ENCODE data around the gene CFAP77.

CFAP77 gene

GRCh38 chr9:132589148-132590036, 179.4 kb downstream of the CFAP77 start:
- Histone ChIP-seq H3K36me3 (ENCODE audit: control insufficient read depth, insufficient read depth, low read length) (peaks cover 4% of the 10 kb centered on the region; the same call in 1 of the 2 replicates), H3K4me3 (replicated peaks; ENCODE audit: low read depth, low read length) (no peak overlapping the region), H3K27me3 (replicated peaks; ENCODE audit: control insufficient read depth, insufficient read depth, low read length) (peaks cover 9% of the 10 kb centered on the region)
- no peak for DNase-seq (ENCODE audit: extremely low read depth, insufficient read length)
- TF ChIP-seq CTCF (IDR thresholded peaks at IDR 0.05; ENCODE audit: insufficient read depth, low read length, poor library complexity, severe bottlenecking): no peak

GRCh38 chr9:132590037-132590317, 180.0 kb downstream of the CFAP77 start:
- H3K27me3 ChIP-seq (replicated peaks; ENCODE audit: control insufficient read depth, insufficient read depth, low read length): peaks cover 9% of the 10 kb centered on the region
- H3K36me3 ChIP-seq (ENCODE audit: control insufficient read depth, insufficient read depth, low read length): peaks cover 7% of the 10 kb centered on the region
- no peak overlapping the region for H3K4me3 ChIP-seq (replicated peaks; ENCODE audit: low read depth, low read length)
- no peak for TF ChIP-seq CTCF (IDR thresholded peaks at IDR 0.05; ENCODE audit: insufficient read depth, low read length, poor library complexity, severe bottlenecking)
- no peak for DNase-seq (ENCODE audit: extremely low read depth, insufficient read length)

- no peak overlapping the region for H3K4me3 ChIP-seq (replicated peaks; ENCODE audit: low read depth, low read length)
- TF ChIP-seq CTCF (IDR thresholded peaks at IDR 0.05; ENCODE audit: insufficient read depth, low read length, poor library complexity, severe bottlenecking): no peak
- H3K27me3 ChIP-seq (replicated peaks; ENCODE audit: control insufficient read depth, insufficient read depth, low read length): peaks cover 5% of the 10 kb centered on the region
- no peak for DNase-seq (ENCODE audit: extremely low read depth, insufficient read length)
- peaks cover 7% of the 10 kb centered on the region for H3K36me3 ChIP-seq (ENCODE audit: control insufficient read depth, insufficient read depth, low read length)
These were observed 180.5 kb downstream of the CFAP77 start for GRCh38 chr9:132590318-132591182.

GRCh38 chr9:132591244-132591643, 181.2 kb downstream of the CFAP77 start:
- peaks cover 4% of the 10 kb centered on the region for H3K27me3 ChIP-seq (replicated peaks; ENCODE audit: control insufficient read depth, insufficient read depth, low read length)
- no peak for DNase-seq (ENCODE audit: extremely low read depth, insufficient read length)
- H3K36me3 ChIP-seq (ENCODE audit: control insufficient read depth, insufficient read depth, low read length): peaks cover 7% of the 10 kb centered on the region
- H3K4me3 ChIP-seq (replicated peaks; ENCODE audit: low read depth, low read length): no peak overlapping the region
- TF ChIP-seq CTCF (IDR thresholded peaks at IDR 0.05; ENCODE audit: insufficient read depth, low read length, poor library complexity, severe bottlenecking): no peak

GRCh38 chr9:132591751-132592314, 181.8 kb downstream of the CFAP77 start:
- H3K4me3 ChIP-seq (replicated peaks; ENCODE audit: low read depth, low read length): no peak overlapping the region
- no peak for TF ChIP-seq CTCF (IDR thresholded peaks at IDR 0.05; ENCODE audit: insufficient read depth, low read length, poor library complexity, severe bottlenecking)
- H3K27me3 ChIP-seq (replicated peaks; ENCODE audit: control insufficient read depth, insufficient read depth, low read length): peaks cover 2% of the 10 kb centered on the region
- H3K36me3 ChIP-seq (ENCODE audit: control insufficient read depth, insufficient read depth, low read length): peaks cover 7% of the 10 kb centered on the region
- no peak for DNase-seq (ENCODE audit: extremely low read depth, insufficient read length)

All from GM06990 (cell line).